Measurements from ENCODE around the gene OR5T3.
A peak's percentile ranks its signal among the peaks of the same experiment; 100 is the strongest.
"Not testable (repeated sequence)": the region's sequence is repeated elsewhere in the genome, so short reads cannot be mapped to it uniquely, and the experiment has no call there.

The OR5T3 gene

DNA sequence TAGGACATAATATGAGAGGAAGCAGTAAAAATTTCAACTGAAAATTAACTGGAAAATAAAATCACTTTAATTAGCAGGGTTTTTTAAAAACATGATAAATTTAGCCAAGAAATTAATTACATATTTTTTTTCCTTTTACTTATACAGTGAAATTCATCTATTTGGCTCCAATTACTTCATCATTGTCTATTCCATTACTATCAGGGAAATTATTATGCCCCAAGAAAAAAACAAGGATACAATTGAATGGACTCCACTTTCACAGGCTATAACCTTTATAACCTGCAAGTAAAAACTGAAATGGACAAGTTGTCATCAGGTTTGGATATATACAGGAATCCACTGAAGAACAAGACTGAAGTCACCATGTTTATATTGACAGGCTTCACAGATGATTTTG lies at the start of gene OR5T3:
OR5T3 (plus strand) TSS at position 301 of the 400 bp plus-strand sequence; CDS start at position 301, 0 bp downstream.
- DNase-seq, result no peak

DNA sequence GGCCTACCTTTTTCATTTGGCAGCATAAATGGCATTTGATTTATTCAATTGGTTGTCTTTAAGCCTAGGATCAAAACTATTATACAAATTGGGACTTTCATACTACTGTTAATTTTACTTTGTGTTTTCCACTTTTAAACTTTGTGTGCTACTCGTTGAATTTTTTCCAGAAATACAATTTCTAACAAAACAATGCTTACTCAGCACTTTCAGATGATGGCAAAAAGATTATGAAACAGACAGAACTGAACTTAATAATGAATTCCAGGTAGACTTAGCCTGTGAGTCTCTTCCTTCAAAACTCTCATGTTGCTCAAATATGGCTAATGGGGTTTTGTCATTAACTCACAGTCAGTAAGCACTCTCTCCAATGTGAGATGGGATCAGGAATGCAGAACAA lies 44.3 kb upstream of the OR5T3 start:
- DNase-seq, result no peak

DNA sequence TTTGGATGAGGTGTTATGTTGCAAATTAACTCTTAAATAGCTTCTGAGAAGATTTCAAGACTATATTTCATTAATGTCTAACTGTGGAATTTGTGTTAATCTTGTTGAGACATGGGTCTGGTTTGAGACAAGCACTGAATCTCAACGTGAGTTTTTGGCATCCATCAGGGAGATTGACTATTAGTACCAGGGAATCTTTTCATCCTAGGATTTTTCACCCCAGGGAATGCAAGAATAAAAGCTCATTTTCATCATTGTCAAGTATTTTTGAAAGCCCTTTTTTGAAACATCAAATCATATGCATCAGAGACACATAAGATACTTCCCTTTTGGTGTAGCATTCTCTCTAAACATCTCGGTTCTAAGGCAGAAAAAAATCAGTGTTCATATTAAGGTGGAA lies 37.5 kb upstream of the OR5T3 start:
- DNase-seq, result no peak

DNA sequence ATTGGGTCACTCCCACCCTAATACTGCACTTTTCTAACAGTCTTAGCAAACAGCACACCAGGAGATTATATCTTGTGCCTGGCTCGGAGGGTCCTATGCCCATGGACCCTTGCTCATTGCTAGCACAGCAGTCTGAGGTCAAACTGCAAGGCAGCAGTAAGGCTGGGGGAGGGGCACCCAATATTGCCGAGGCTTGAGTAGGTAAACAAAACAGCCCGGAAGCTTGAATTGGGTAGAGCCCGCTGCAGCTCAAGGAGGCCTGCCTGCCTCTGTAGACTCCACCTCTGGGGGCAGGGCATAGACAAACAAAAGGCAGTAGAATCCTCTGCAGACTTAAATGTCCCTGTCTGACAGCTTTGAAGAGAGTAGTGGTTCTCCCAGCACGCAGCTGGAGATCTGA lies 32.3 kb upstream of the OR5T3 start:
- DNase-seq, result not testable (repeated sequence)

DNA sequence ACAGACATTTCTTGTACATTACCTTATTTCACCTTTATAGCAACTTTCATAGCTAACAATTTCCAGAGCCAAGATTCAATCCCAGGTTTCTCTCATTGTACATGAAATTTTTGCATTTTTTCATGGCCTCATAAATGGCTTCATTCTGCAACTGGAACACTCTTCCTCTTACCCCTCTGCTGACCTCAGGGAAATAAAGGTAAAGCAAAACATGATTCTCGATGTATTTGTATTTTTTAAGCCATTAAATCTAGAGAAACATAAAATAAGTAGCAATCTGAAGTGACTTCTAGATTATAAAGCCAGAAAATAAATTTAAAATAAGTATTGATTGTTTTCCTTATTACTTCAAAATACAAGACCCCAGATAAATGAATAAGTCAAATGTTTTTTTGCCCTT lies 17.9 kb upstream of the OR5T3 start, which contains the start of gene OR5T2:
OR5T2 (minus strand) TSS at position 101 of the 400 bp plus-strand sequence. CDS start 1,193 bp downstream, outside the sequence.
- no peak for DNase-seq

DNA sequence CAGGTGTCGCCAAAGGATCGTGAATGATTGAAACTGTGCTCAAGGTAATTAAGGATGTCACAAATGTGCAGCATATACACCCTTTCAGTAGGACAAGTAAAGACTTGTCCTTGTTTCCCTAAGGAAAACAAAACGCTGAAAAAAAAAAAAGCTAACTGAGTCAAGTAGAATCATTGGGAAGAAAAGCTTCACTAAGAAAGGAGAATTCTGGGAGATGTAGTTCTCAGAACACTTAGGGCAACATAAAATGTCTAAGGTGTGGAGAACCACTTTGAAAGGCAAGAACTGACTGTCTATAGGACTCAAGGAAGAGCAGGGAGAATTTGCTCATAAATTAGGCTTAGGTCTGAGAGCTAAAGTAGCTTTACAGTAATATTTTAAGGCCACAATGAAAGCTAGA lies 19.0 kb downstream of the OR5T3 start:
- DNase-seq, result peak; percentile 11

DNA sequence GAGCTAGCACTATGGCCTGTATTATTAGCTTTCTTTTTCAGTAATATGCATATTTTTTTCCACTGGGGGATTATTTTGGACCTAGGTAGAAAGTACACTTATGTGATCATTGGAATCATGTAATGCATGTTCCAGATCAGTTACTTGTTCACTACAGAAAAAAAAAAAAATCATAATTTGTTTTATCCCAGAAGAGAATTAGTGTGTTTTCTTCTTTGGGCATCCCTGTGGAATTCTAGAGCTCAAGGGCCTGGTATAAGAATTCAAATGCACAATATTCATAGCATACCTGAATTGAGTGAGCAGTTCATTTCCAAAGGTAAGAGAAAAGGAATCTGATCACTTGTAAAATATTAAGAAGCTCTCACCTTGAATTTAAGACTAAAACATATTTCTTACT lies 21.8 kb downstream of the OR5T3 start, which contains the start of gene OR5T1:
OR5T1 (plus strand) TSS at position 301 of the 400 bp plus-strand sequence. CDS start 1,485 bp downstream, outside the sequence.
- no peak for DNase-seq

DNA sequence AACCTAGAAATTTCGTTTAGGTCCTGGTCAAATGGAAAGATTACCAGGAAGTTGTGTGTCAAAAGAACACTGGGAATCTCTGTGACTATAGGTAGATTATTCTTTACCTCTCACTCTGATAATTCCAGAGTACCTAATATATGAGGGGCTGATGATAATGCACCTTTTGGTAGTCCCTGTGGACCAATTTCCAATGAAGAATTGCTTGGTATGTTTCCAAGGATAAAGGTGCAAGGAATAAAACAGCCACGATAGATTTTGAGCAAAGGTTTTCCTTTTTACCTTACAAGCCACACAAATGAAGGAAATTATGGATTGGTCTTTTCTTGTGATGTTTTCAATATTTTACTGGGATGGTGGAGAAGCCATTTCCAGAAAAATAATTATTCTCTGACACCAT lies 40.1 kb downstream of the OR5T3 start, which contains the start of gene OR8H1:
OR8H1 (minus strand) TSS at position 101 of the 400 bp plus-strand sequence. CDS start 1,192 bp downstream, outside the sequence.
- no peak for DNase-seq

DNA sequence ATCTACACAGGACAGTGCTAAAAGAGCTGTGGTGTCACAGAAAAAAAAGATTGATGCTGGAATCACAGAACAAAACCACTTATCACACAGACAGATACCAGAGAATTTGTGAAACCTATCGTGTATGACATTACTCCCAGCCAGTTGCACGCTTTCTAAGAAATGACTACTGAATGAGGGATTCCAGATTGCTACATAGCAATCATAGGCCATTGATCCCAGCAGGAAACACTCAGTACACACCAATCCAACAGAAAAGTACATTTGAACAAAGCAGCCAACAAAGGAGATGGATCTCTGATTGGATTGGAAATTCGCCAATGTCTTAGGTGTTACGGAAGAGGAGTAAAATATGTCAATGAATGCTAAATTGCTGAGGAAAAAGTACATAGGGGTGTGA lies 44.8 kb downstream of the OR5T3 start:
- no peak for DNase-seq

Data from NCI-H2171 treated with DMSO at 0.1 percent for 48 hours (cell line).